H1 (cell line): ENCODE data around the gene CD151. TPM values are rescaled to one million over a fixed set of nuclear protein-coding genes. Genes with fewer than 3 reads are reported as not detected.

Source experiments
- CTCF ChIA-PET: fragments of 300-600 bp; sonication (Branson Sonifier 250); formaldehyde crosslinking; loops from one replicate; lab custom pipeline; 2021; ENCODE audit not compliant: partially characterized antibody; lab: Charles Lee
- POLR2A ChIA-PET: fragments of 300-600 bp; sonication (Branson Sonifier 250); formaldehyde crosslinking; loops from one replicate; lab custom pipeline; 2021; ENCODE audit warnings: inconsistent platforms; ENCODE audit not compliant: partially characterized antibody; lab: Charles Lee
- DNase-seq, 2 experiments: peaks; one replicate each; pipeline versions ENCODE4 v3.0.0 to v3.0.0-alpha.2; 2010 to 2022; ENCODE audit warnings: low spot score in 2 of 2, low read depth in 1 of 2, mixed read lengths in 1 of 2
- FAIRE-seq: peaks from 2 replicates; lab custom pipeline; 2011; peaks lifted over from hg19 to GRCh38; lab: Jason Lieb, UNC
- H2AFZ ChIP-seq: 2 replicates; pipeline ENCODE4 v1.8.1; 2012; ENCODE audit warnings: low read length, inconsistent platforms
- H2AK5ac ChIP-seq: 2 replicates; pipeline ENCODE4 v1.6.1; 2013; ENCODE audit warnings: low read depth, low read length
- H2BK120ac ChIP-seq: replicated peaks from 2 replicates; pipeline ENCODE3; 2013; ENCODE audit warnings: low read depth, low read length, inconsistent platforms
- H2BK12ac ChIP-seq: 2 replicates; pipeline ENCODE4 v1.6.1; 2013; ENCODE audit warnings: low read depth, low read length
- H2BK15ac ChIP-seq: 2 replicates; pipeline ENCODE4 v1.6.1; 2013; ENCODE audit warnings: low read length
- H2BK20ac ChIP-seq: 2 replicates; pipeline ENCODE4 v1.6.1; 2013; ENCODE audit warnings: low read length
- H2BK5ac ChIP-seq: 2 replicates; pipeline ENCODE4 v1.6.1; 2013; ENCODE audit warnings: low read depth, low read length
- H3K14ac ChIP-seq: 2 replicates; pipeline ENCODE4 v1.6.1; 2013; ENCODE audit warnings: inconsistent platforms; ENCODE audit not compliant: insufficient read length
- H3K18ac ChIP-seq: 2 replicates; pipeline ENCODE4 v1.6.1; 2013; ENCODE audit warnings: low read length; ENCODE audit errors: extremely low read depth
- H3K23ac ChIP-seq: 2 replicates; pipeline ENCODE4 v1.6.1; 2013; ENCODE audit warnings: inconsistent platforms; ENCODE audit not compliant: insufficient read length
- H3K23me2 ChIP-seq: 2 replicates; pipeline ENCODE4 v1.6.1; 2013; ENCODE audit warnings: low read depth, low read length
- H3K27ac ChIP-seq: 2 replicates; pipeline ENCODE4 v1.6.1; 2011; ENCODE audit warnings: low read depth, low read length, inconsistent platforms
- H3K27me3 ChIP-seq, 4 experiments: replicated peaks in 1 of 4; 1 replicate in 1 of 4; 2 replicates in 3 of 4; pipeline versions ENCODE4 v1.6.1 to v1.8.1; 2011 to 2013; ENCODE audit warnings: low read length in 3 of 4, mild to moderate bottlenecking in 3 of 4, inconsistent platforms in 2 of 4, mixed read lengths in 2 of 4, moderate library complexity in 1 of 4; ENCODE audit not compliant: control insufficient read depth in 3 of 4, insufficient read depth in 3 of 4; ENCODE audit errors: extremely low read depth in 1 of 4
- H3K36me3 ChIP-seq, 4 experiments: 2 replicates each; pipeline versions ENCODE4 v1.6.1 to v1.8.1; 2011 to 2013; ENCODE audit warnings: mild to moderate bottlenecking in 4 of 4, low read length in 3 of 4, moderate library complexity in 2 of 4, control low read depth in 1 of 4, inconsistent platforms in 1 of 4; ENCODE audit not compliant: insufficient read depth in 4 of 4, control insufficient read depth in 2 of 4
- H3K4ac ChIP-seq: replicated peaks from 2 replicates; pipeline ENCODE3; 2013; ENCODE audit warnings: low read length, low read depth, mixed read lengths, inconsistent platforms; ENCODE audit not compliant: insufficient read length
- H3K4me1 ChIP-seq, 4 experiments: replicated peaks in 1 of 4; 1 replicate in 1 of 4; 2 replicates in 3 of 4; pipeline versions ENCODE4 v1.6.1 to v1.8.1; 2011 to 2013; ENCODE audit warnings: low read length in 3 of 4, inconsistent platforms in 2 of 4, mixed read lengths in 1 of 4; ENCODE audit not compliant: insufficient read depth in 4 of 4, control insufficient read depth in 3 of 4
- H3K4me2 ChIP-seq, 2 experiments: 2 replicates each; pipeline versions ENCODE4 v1.6.1 to v1.8.1; 2011 to 2013; ENCODE audit warnings: low read depth in 2 of 2, low read length in 2 of 2, control low read depth in 1 of 2, inconsistent platforms in 1 of 2, mild to moderate bottlenecking in 1 of 2; ENCODE audit not compliant: insufficient read depth in 1 of 2
- H3K4me3 ChIP-seq, 4 experiments: fragments of 200-600, 300-600 bp in 1 of 4; sonication (generic), shearing (Covaris generic), sonication (Bioruptor Twin) in 1 of 4; 2 replicates each; pipeline versions ENCODE4 v1.5.1 to v1.8.1; 2011 to 2016; ENCODE audit warnings: low read length in 4 of 4, low read depth in 3 of 4, control low read depth in 2 of 4, inconsistent platforms in 2 of 4, mild to moderate bottlenecking in 2 of 4, mixed read lengths in 1 of 4, moderate library complexity in 1 of 4; ENCODE audit not compliant: insufficient read depth in 2 of 4; ENCODE audit errors: extremely low read depth in 1 of 4
- H3K56ac ChIP-seq: replicated peaks from 2 replicates; pipeline ENCODE3; 2013; ENCODE audit warnings: low read depth, mild to moderate bottlenecking, mixed read lengths, low read length, inconsistent platforms; ENCODE audit not compliant: insufficient read length
- H3K79me1 ChIP-seq: 2 replicates; pipeline ENCODE4 v1.6.1; 2013; ENCODE audit warnings: low read depth, low read length, control low read depth
- H3K79me2 ChIP-seq, 2 experiments: 2 replicates each; pipeline versions ENCODE4 v1.6.1 to v1.8.1; 2012 to 2013; ENCODE audit warnings: low read length in 2 of 2, mild to moderate bottlenecking in 2 of 2, inconsistent platforms in 1 of 2; ENCODE audit not compliant: insufficient read depth in 2 of 2, control insufficient read depth in 1 of 2
- H3K9ac ChIP-seq, 4 experiments: replicated peaks in 1 of 4; 1 replicate in 1 of 4; 2 replicates in 3 of 4; pipeline versions ENCODE4 v1.6.1 to v1.8.1; 2011 to 2013; ENCODE audit warnings: low read depth in 3 of 4, low read length in 3 of 4, control low read depth in 2 of 4, mild to moderate bottlenecking in 2 of 4, moderate library complexity in 2 of 4, inconsistent platforms in 1 of 4; ENCODE audit errors: extremely low read depth in 1 of 4
- H3K9me3 ChIP-seq, 2 experiments: 2 replicates each; pipeline versions ENCODE4 v1.6.1 to v1.8.1; 2012 to 2013; ENCODE audit warnings: mild to moderate bottlenecking in 2 of 2, moderate library complexity in 2 of 2, control low read depth in 1 of 2, inconsistent platforms in 1 of 2, low read depth in 1 of 2, low read length in 1 of 2, mixed read lengths in 1 of 2; ENCODE audit not compliant: insufficient read depth in 2 of 2
- H4K20me1 ChIP-seq, 2 experiments: replicated peaks in 1 of 2; 2 replicates each; pipeline versions ENCODE3 to v1.8.1; 2011 to 2013; ENCODE audit warnings: inconsistent platforms in 2 of 2, low read length in 2 of 2, mild to moderate bottlenecking in 1 of 2; ENCODE audit not compliant: insufficient read depth in 2 of 2, control insufficient read depth in 1 of 2
- H4K5ac ChIP-seq: 2 replicates; pipeline ENCODE4 v1.6.1; 2013; ENCODE audit warnings: low read length, low read depth, mixed read lengths, inconsistent platforms; ENCODE audit not compliant: insufficient read length
- H4K8ac ChIP-seq: 2 replicates; pipeline ENCODE4 v1.8.0; 2013; ENCODE audit warnings: mild to moderate bottlenecking, moderate library complexity, low read length, inconsistent platforms; ENCODE audit not compliant: insufficient read depth; ENCODE audit errors: extremely low read depth
- H4K91ac ChIP-seq: replicated peaks from 2 replicates; pipeline ENCODE3; 2013; ENCODE audit warnings: low read length, mixed read lengths, inconsistent platforms; ENCODE audit not compliant: insufficient read length
- BRCA1 ChIP-seq: IDR thresholded peaks from 2 replicates; pipeline ENCODE4 v1.6.1; 2012; ENCODE audit warnings: low read depth, low read length, improper control_type of control experiment
- GABPA ChIP-seq: IDR thresholded peaks from 2 replicates; pipeline ENCODE4 v1.6.1; 2011; ENCODE audit warnings: mild to moderate bottlenecking, low read length, moderate library complexity, borderline replicate concordance; ENCODE audit not compliant: insufficient read depth
- NRF1 ChIP-seq: IDR thresholded peaks from 2 replicates; pipeline ENCODE4 v1.6.1; 2011; ENCODE audit warnings: mild to moderate bottlenecking, low read depth, low read length, improper control_type of control experiment
- SAP30 ChIP-seq: fragments of 300-600 bp; sonication (generic); IDR thresholded peaks from 2 replicates; pipeline ENCODE4 v1.7.1; 2012; ENCODE audit warnings: low read length, moderate library complexity, mild to moderate bottlenecking, inconsistent platforms; ENCODE audit not compliant: insufficient read depth, insufficient replicate concordance
- SIRT6 ChIP-seq: IDR thresholded peaks from one replicate; pipeline ENCODE4 v1.7.1; 2012; ENCODE audit warnings: low read length, inconsistent platforms
- SP1 ChIP-seq: IDR thresholded peaks from 2 replicates; pipeline ENCODE4 v1.6.1; 2011; ENCODE audit warnings: low read depth, low read length
- SRF ChIP-seq: IDR thresholded peaks from 2 replicates; pipeline ENCODE4 v1.6.1; 2011; ENCODE audit warnings: mild to moderate bottlenecking, low read depth, low read length, moderate library complexity
- TBP ChIP-seq: IDR thresholded peaks from 2 replicates; pipeline ENCODE4 v1.6.1; 2011; ENCODE audit warnings: low read depth, low read length, improper control_type of control experiment
- TEAD4 ChIP-seq: IDR thresholded peaks from 2 replicates; pipeline ENCODE4 v1.6.1; 2012; ENCODE audit warnings: low read depth, low read length, inconsistent platforms, mixed read lengths
- USF2 ChIP-seq: IDR thresholded peaks from 2 replicates; pipeline ENCODE4 v1.6.1; 2011; ENCODE audit warnings: low read length, improper control_type of control experiment
- WGBS, 2 experiments: shearing (Covaris generic) in 1 of 2; methylation state at CpG; one replicate each; pipeline versions ENCODE4 v1.1.6 to v1.1.7; 2013 to 2015; ENCODE audit warnings: low lambda C conversion rate in 2 of 2, mixed read lengths in 2 of 2, inconsistent platforms in 1 of 2, low coverage in 1 of 2, missing lambda C conversion rate in 1 of 2; ENCODE audit not compliant: insufficient replicate concordance in 2 of 2, insufficient coverage in 1 of 2, insufficient read length in 1 of 2; ENCODE audit errors: extremely low coverage in 1 of 2, missing lambda C conversion rate in 1 of 2; 5-methylcytosine and 5-hydroxymethylcytosine counted together
- polyA plus RNA-seq, 7 experiments: library from polyadenylated mRNA; depleted of rRNA in 3 of 7; stranded (reverse) in 5 of 7; unstranded in 2 of 7; fragments of >200 nt in 5 of 7; fragments of 200-250 nt in 2 of 7; gene quantifications; 1 replicate in 5 of 7; 2 replicates in 1 of 7; 4 replicates in 1 of 7; pipeline versions ENCODE4 v1.2.1 to v1.2.3, GENCODE V29; 2011 to 2013; ENCODE audit warnings: missing spikeins in 2 of 7, mixed read lengths in 2 of 7
- total RNA-seq: library from RNA; stranded (reverse); fragmentation: NEBNext Ultra II Directional; extraction: Animal tissue kit (Norgen Biotek cat#: 25700); gene quantifications from 2 replicates; pipeline ENCODE4 v1.2.1, GENCODE V29; 2021

The CD151 gene
- total and polyA plus RNA-seq, 2 of the 8 experiments (the other 6 are each of a cell fraction or from before 2014, with no cell fraction given): 101 to 212 TPM

DNA sequence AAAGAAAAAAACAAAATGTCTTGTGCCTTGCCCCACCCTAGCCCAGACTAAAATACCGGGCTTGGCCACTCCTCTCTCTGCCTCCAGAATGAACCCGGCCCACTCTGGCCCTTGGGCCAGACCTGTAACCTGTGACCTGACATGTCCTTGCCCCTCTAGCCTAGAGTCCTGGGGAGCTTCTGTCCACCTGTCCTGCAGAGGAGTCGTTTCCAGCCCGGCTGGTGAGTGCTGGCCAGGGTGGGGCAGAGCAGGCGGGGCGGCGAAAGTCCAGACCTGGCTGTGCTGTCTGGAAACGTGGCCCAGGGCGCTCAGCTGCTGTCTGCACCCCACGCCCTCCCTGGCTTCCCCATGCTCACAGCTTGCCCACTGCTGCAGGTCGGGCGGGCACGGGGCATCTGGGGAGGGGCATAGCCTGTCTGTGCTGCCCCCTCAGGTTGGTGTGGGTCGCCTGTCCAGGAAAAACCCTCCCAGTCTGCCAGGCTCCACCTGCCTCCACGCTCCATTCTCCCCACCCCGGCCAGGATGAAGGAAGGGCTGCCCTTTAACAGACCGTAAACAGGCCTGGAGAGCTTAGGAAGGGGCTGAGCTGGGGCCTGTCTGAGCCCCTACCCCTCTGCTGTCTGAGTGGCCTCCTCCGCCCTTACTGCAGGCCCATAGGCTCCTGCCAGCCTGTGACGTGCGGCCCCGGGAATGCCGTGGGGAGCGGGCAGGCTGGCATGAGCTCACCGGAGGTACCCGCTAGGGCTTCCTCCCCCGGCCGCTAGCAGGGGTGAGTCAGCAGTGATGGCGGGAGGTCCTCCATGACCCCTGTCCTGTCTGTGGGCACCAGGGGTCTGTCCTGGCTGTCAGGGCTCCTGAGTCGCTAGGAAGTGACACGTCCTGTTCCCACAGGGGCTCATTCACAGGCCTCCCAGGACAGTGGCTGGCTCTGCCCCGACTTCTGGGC is 1.9 kb downstream of the CD151 start:
- Histone ChIP-seq H2AFZ (no peak overlapping the region), H3K23me2 (peaks cover 22% of the 10 kb centered on the region), H3K4me1 (peaks cover 0 to 39% (median 29%) of the 10 kb centered on the region in 4 experiments; a peak in 6 of 7 replicates), H2BK15ac (no peak overlapping the region), H2BK5ac (no peak overlapping the region; the same call in 1 of the 2 replicates), H3K4me3 (no peak overlapping the region), H3K36me3 (peaks cover 0 to 25% (median 14%) of the 10 kb centered on the region in 4 experiments; a peak in 5 of 8 replicates), H3K56ac (no peak overlapping the region), H3K23ac (no peak overlapping the region), H2AK5ac (no peak overlapping the region), H4K8ac (no peak overlapping the region; the same call in 1 of the 2 replicates), H3K27ac (no peak overlapping the region), H3K79me2 (no peaks in the 10 kb centered on the region; a peak in 1 of 4 replicates), H4K20me1 (peaks cover 2 to 32% of the 10 kb centered on the region in 2 experiments), H3K9ac (no peak overlapping the region), H2BK120ac (no peak overlapping the region), H2BK20ac (no peak overlapping the region), H3K27me3 (peaks cover 6 to 22% (median 20%) of the 10 kb centered on the region in 4 experiments), H3K18ac (no peak overlapping the region), H4K91ac (no peak overlapping the region), H3K4ac (no peak overlapping the region), H3K14ac (no peak overlapping the region), H2BK12ac (no peak overlapping the region), H3K79me1 (no peaks in the 10 kb centered on the region; the same call in 1 of the 2 replicates), H3K4me2 (peak overlapping the region in 1 of 2 experiments; percentile 84; a peak in 1 of 4 replicates), H4K5ac (no peak overlapping the region), H3K9me3 (no peaks in the 10 kb centered on the region)
- ChIA-PET POLR2A (interaction anchor here (0.8 to 53.0 kb wide), 5 partner anchors 4 to 618 kb away, joined by 3 to 1917 read pairs (median 234); partner anchors contain the start of genes CD151, CEND1, CRACR2B and PIDD1), CTCF (interaction anchor here (1.2 to 2.5 kb wide), 5 partner anchors 10 to 34 kb away, joined by 3 to 17 read pairs (median 5); partner anchors contain the start of gene PNPLA2)
- WGBS, 2 experiments: 80% methylated on average over 29 of the region's 31 CpGs; no CpG with 5 or more reads in 1 of the 2 experiments
- FAIRE-seq (no peak), DNase-seq (no peak)
- no peak for TF ChIP-seq TBP
- no peak for TF ChIP-seq SIRT6
- no peak for TF ChIP-seq SRF
- TF ChIP-seq SAP30: no peak
- no peak for TF ChIP-seq BRCA1
- no peak for TF ChIP-seq GABPA
- no peak for TF ChIP-seq SP1
- TF ChIP-seq USF2: no peak
- TF ChIP-seq TEAD4: no peak
- TF ChIP-seq NRF1: no peak
